ENCODE results near the gene SIPA1L3. TPM values are rescaled to one million over a fixed set of nuclear protein-coding genes. Genes with fewer than 3 reads are reported as not detected.

The SIPA1L3 gene
- total RNA-seq, 4 donors from 2014 or later = 11.1 to 25.3 (median 14.5) TPM

DNA sequence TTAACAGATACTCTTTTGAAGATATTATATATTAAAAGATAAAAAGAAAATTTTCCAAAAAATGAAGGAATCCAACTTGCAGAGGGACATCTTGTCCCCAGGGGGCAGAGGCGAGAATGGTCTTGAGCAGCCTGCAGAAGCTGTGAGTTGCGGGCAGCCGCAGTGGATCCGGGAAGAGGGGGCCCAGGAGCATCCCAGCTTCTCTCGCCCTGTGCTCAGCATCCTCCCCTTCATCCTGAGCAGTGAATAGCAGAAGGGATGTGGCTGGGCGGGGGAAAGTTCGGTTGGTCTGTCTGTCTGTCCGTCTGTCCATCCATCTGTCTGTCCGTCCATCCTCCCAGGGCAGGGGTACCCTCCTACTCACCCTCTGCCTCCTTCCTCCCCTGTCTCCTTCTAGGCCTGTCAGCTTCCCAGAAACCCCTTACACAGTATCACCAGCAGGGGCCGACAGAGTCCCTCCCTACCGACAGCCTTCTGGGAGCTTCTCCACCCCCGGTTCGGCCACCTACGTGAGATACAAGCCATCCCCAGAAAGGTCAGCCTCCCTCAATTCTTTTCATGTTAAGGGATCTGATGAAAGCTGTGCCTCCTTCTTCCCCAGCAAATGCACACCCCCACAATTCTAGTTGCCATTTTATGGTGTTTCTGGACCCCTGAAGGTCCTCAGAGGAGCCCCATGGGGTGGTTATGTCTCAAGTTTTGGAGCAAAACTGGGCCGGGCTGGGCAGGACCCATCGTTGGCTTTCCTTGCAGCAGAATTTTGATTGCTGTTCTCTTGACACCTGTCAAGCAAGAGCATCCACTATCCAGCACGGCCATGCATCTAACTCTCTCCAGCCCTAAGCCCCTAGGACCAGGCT lies 235.4 kb downstream of the SIPA1L3 start:
- no peaks in the 10 kb centered on the region for H3K9me3 ChIP-seq
- no peak for DNase-seq
- peaks cover 0 to 35% (median 0%) of the 10 kb centered on the region in 3 donors for H3K36me3 ChIP-seq
- H3K4me3 ChIP-seq = no peak overlapping the region
- no peak overlapping the region for H3K27ac ChIP-seq
- H3K4me1 ChIP-seq = peaks cover 0 to 14% (median 10%) of the 10 kb centered on the region in 3 donors
- intact Hi-C loops (cut with DNase I) = no loop called here
- no peaks in the 10 kb centered on the region for H3K27me3 ChIP-seq
- 54 to 60% methylated on average over 14 to 17 of the region's 17 CpGs for WGBS, 2 donors
- TF ChIP-seq POLR2A (IDR thresholded peaks at IDR 0.05) = no peak
- TF ChIP-seq, protein P1, sequence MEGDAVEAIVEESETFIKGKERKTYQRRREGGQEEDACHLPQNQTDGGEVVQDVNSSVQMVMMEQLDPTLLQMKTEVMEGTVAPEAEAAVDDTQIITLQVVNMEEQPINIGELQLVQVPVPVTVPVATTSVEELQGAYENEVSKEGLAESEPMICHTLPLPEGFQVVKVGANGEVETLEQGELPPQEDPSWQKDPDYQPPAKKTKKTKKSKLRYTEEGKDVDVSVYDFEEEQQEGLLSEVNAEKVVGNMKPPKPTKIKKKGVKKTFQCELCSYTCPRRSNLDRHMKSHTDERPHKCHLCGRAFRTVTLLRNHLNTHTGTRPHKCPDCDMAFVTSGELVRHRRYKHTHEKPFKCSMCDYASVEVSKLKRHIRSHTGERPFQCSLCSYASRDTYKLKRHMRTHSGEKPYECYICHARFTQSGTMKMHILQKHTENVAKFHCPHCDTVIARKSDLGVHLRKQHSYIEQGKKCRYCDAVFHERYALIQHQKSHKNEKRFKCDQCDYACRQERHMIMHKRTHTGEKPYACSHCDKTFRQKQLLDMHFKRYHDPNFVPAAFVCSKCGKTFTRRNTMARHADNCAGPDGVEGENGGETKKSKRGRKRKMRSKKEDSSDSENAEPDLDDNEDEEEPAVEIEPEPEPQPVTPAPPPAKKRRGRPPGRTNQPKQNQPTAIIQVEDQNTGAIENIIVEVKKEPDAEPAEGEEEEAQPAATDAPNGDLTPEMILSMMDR (IDR thresholded peaks at IDR 0.05) = peak; percentile 13 to 71 (median 56)

DNA sequence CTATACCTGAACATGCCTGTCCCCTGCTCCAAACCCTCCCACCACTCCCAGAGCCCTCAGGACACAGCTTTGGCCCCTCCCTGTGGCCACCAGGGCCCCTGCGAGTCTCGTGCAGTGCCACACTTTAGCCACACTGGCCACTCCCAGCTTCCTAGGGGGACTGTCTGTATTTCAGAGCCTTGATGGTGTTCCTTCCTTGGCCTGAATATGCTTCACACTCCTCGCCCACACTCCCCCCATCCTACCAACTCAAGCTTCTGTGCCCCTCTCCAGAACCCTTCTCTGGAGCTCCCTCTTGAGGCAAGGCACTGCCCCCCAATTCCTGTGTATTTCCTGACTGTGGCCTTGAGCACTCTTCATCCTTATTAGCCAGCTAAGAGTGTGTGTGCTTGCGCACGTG lies 236.8 kb downstream of the SIPA1L3 start:
- DNase-seq = no peak
- Histone ChIP-seq H3K27me3 (no peaks in the 10 kb centered on the region), H3K4me1 (peaks cover 0 to 14% (median 10%) of the 10 kb centered on the region in 3 donors), H3K27ac (no peak overlapping the region), H3K9me3 (no peaks in the 10 kb centered on the region), H3K36me3 (peaks cover 0 to 28% (median 0%) of the 10 kb centered on the region in 3 donors), H3K4me3 (no peak overlapping the region)
- WGBS, 2 donors = 86 to 96% methylated on average over 4 to 5 of the region's 5 CpGs
- TF ChIP-seq, protein P1 (IDR thresholded peaks at IDR 0.05) = no peak
- no peak for TF ChIP-seq POLR2A (IDR thresholded peaks at IDR 0.05)
- intact Hi-C loops (cut with DNase I) = no loop called here

DNA sequence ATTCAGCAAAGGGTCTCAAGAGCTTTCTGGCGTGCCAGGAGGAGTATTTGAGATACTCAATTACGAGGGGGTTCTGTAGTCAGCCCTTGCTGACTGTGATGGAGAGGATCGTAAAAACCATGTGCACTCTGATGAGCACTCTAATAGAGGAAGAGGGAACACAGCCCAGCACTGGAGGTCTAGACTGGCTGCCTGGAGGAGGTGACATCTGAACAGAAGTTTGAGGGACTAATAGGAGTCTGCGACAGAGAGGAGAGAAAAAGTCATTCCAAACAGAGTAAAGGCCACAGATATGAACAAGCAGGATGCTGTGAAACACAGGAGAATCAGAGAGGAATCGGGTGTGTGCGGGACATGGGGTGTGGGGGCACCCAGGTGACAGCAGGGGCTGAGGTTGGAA lies 237.7 kb downstream of the SIPA1L3 start:
- intact Hi-C loops (cut with DNase I) = no loop called here
- 90 to 95% methylated on average over 5 to 6 of the region's 6 CpGs for WGBS, 2 donors
- no peak for TF ChIP-seq POLR2A (IDR thresholded peaks at IDR 0.05)
- TF ChIP-seq, protein P1 (IDR thresholded peaks at IDR 0.05) = no peak
- H3K27me3 ChIP-seq = no peaks in the 10 kb centered on the region
- DNase-seq = no peak
- H3K27ac ChIP-seq = peak overlapping the region in 2 of 4 donors; percentile 57 to 75
- no peaks in the 10 kb centered on the region for H3K9me3 ChIP-seq
- peaks cover 0 to 28% (median 0%) of the 10 kb centered on the region in 3 donors for H3K36me3 ChIP-seq
- H3K4me1 ChIP-seq = peaks cover 0 to 14% (median 10%) of the 10 kb centered on the region in 3 donors
- no peak overlapping the region for H3K4me3 ChIP-seq

DNA sequence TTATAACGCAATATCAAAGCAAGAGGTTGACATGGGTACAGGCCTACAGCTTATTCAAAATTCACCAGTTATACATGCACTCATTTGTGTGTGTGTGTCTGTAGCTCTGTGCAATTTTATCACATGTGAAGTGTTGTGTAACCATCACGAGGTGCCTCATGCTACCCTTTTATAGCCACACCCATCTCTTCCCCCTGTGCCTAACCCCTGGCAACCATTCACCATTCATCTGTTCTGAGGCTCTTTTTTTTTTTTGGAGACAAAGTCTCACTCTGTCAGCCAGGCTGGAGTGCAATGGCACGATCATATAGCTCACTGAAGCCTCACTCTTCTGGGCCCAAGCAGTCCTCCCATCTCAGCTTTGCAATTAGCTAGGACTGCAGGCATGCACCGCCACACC lies 238.6 kb downstream of the SIPA1L3 start:
- 38 to 41% methylated on average over 4 of the region's 4 CpGs for WGBS, 2 donors
- H3K27ac ChIP-seq = peak overlapping the region in 3 of 4 donors; percentile 43 to 75 (median 57)
- intact Hi-C loops (cut with DNase I) = no loop called here
- no peak for DNase-seq
- no peaks in the 10 kb centered on the region for H3K27me3 ChIP-seq
- H3K4me1 ChIP-seq = peaks cover 0 to 14% (median 10%) of the 10 kb centered on the region in 3 donors
- no peaks in the 10 kb centered on the region for H3K9me3 ChIP-seq
- no peak for TF ChIP-seq POLR2A (IDR thresholded peaks at IDR 0.05)
- TF ChIP-seq, protein P1 (IDR thresholded peaks at IDR 0.05) = no peak
- peaks cover 0 to 29% (median 0%) of the 10 kb centered on the region in 3 donors for H3K36me3 ChIP-seq
- H3K4me3 ChIP-seq = no peak overlapping the region

DNA sequence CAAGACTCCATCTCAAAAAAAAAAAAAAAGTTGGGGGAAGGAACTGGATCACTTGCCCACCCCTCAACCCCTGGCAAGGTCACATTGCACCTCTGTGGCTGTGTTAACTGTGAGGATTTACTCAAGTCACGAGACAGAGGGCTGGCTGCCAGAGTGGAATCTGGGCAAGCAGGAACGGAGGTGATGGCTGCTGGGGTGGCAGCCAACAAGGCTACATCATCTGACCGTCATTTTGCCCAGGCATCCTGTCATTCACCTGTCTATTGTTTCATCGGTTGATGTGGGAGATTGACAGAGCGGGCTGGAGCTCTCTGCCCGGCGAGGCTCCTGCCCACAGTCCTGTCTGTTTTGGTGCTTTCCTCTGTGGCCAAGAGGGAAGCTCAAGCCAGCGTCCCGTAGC lies 241.3 kb downstream of the SIPA1L3 start:
- Histone ChIP-seq H3K4me1 (peaks cover 0 to 14% (median 10%) of the 10 kb centered on the region in 3 donors), H3K27ac (no peak overlapping the region), H3K27me3 (no peaks in the 10 kb centered on the region), H3K9me3 (no peaks in the 10 kb centered on the region), H3K4me3 (no peak overlapping the region), H3K36me3 (peaks cover 4 to 41% (median 9%) of the 10 kb centered on the region in 3 donors)
- intact Hi-C loops (cut with DNase I) = no loop called here
- no peak for DNase-seq
- WGBS, 2 donors = 39 to 84% methylated on average over 6 of the region's 9 CpGs
- TF ChIP-seq, protein P1 (IDR thresholded peaks at IDR 0.05) = no peak
- no peak for TF ChIP-seq POLR2A (IDR thresholded peaks at IDR 0.05)
